Measurements from ENCODE around the gene KISS1.
"Not testable (repeated sequence)": the region's sequence is repeated elsewhere in the genome, so short reads cannot be mapped to it uniquely, and the experiment has no call there.

KISS1 gene, protein sequence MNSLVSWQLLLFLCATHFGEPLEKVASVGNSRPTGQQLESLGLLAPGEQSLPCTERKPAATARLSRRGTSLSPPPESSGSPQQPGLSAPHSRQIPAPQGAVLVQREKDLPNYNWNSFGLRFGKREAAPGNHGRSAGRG

DNA sequence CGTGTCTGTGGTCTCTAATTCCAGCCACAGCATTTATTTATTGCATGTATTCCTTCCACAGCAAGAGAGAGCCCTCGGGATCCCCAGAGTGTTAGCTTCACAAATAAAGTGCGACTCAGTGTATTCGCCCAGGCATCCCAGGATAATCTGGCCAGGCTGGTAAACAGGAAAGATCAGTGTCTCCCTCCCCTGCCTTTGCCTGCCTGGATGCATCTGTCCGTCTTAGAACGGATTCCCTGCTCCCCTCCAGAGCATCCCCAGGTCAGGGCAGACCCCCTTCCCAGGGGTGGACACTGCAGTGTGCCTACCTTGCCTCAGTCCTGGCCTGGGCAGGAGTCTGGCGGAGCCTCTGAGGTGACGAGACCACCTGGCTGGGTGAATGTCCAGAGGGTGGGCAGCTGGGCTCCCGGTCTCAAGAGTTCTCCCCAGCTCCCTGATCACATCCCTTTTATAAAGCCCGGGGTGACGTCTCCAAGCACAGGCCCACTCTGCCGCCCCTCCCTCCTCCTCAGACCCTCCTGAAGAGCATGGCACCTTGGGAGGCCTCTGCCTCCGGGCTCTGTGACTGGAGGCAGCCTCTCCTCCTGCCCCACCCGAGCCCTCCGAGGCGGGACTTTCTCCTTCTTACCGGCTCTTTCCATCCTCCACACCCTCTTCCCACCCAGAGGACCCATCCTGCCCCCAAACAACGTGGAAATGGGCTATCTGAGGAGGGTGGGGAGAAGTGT, at the start of gene KISS1:
KISS1 (minus strand) TSS at position 424 of the 728 bp plus-strand sequence. CDS start 3,615 bp downstream, outside the sequence.
- no peak for DNase-seq (ENCODE audit: low spot score)

GRCh38 chr1:204242920-204243319, 46.6 kb upstream of the KISS1 start:
- no peak for DNase-seq (ENCODE audit: low spot score)

- no peak for DNase-seq (ENCODE audit: low spot score)
Observed at GRCh38 chr1:204241914-204242313, 45.6 kb upstream of the KISS1 start.

- no peak for DNase-seq (ENCODE audit: low spot score)
Observed at GRCh38 chr1:204241050-204241449, 44.8 kb upstream of the KISS1 start.

DNA sequence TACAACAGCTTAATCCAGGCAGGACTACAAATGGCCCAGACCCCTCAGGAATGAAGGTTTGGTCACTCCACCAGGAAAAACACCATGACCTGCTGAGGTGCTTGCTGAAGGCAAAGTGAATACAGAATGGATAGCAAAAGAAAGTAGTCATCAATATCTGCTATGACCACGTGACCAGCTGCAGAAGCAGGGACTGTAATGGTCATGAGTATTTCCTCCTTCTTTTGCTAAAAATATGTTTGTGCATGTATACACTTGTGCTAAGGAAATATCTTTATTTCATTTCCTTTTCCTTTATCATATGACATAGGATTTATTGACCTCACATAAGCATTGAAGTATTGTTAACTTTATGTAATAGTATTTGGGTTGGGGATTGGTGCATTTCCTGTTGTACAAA, 43.9 kb upstream of the KISS1 start:
- DNase-seq (ENCODE audit: low spot score), result no peak

GRCh38 chr1:204239401-204239800, 43.1 kb upstream of the KISS1 start:
- not testable (repeated sequence) for DNase-seq (ENCODE audit: low spot score)

- DNase-seq (ENCODE audit: low spot score), result not testable (repeated sequence)
Observed at GRCh38 chr1:204238520-204238919, 42.2 kb upstream of the KISS1 start.

DNA sequence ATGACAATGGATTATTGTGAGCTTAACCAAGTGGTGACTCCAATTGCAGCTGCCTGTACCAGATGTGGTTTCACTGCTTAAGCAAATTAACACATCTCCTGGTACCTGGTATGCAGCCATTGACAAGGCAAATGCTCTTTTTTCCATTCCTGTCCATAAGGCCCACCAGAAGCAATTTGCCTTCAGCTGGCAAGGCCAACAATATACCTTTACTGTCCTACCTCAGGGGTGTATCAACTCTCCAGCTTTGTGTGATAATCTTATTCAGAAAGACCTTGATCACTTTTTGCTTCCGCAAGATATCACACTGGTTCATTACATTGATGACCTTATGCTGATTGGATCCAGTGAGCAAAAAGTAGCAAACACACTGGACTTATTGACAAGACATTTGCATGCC, 41.2 kb upstream of the KISS1 start:
- DNase-seq (ENCODE audit: low spot score), result not testable (repeated sequence)

- DNase-seq (ENCODE audit: low spot score), result no peak
Observed at GRCh38 chr1:204232526-204232925, 36.2 kb upstream of the KISS1 start.

GRCh38 chr1:204230211-204230610, 33.9 kb upstream of the KISS1 start:
- no peak for DNase-seq (ENCODE audit: low spot score)

- DNase-seq (ENCODE audit: low spot score), result no peak
Observed at GRCh38 chr1:204228896-204229295, 32.6 kb upstream of the KISS1 start.

GRCh38 chr1:204227996-204228785, 31.9 kb upstream of the KISS1 start:
- DNase-seq (ENCODE audit: low spot score), result no peak

GRCh38 chr1:204227351-204227750, 31.1 kb upstream of the KISS1 start:
- DNase-seq (ENCODE audit: low spot score), result no peak

GRCh38 chr1:204225841-204226735, 29.8 kb upstream of the KISS1 start:
- DNase-seq (ENCODE audit: low spot score), result no peak

DNA sequence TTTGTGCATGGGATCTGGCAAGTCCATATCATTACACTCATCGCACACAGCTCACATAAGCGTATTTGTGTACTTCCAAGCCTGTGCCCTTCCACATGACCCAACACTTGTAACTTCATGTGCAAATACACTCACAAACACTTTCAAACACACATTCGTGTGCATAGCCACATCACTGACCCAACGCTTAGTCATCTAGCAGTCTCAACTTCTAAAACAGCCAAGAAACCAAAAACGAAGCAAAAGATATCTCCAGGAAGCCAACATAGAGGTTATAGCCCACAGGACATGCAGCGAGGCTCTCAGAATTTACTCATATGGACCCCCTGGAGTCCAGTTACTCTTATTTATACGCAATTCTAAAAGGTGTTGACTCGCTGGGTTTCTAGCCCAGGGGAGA, 28.4 kb upstream of the KISS1 start:
- no peak for DNase-seq (ENCODE audit: low spot score)

GRCh38 chr1:204223129-204223860, 27.0 kb upstream of the KISS1 start:
- DNase-seq (ENCODE audit: low spot score), result no peak

- no peak for DNase-seq (ENCODE audit: low spot score)
Observed at GRCh38 chr1:204222764-204223055, 26.4 kb upstream of the KISS1 start.

DNA sequence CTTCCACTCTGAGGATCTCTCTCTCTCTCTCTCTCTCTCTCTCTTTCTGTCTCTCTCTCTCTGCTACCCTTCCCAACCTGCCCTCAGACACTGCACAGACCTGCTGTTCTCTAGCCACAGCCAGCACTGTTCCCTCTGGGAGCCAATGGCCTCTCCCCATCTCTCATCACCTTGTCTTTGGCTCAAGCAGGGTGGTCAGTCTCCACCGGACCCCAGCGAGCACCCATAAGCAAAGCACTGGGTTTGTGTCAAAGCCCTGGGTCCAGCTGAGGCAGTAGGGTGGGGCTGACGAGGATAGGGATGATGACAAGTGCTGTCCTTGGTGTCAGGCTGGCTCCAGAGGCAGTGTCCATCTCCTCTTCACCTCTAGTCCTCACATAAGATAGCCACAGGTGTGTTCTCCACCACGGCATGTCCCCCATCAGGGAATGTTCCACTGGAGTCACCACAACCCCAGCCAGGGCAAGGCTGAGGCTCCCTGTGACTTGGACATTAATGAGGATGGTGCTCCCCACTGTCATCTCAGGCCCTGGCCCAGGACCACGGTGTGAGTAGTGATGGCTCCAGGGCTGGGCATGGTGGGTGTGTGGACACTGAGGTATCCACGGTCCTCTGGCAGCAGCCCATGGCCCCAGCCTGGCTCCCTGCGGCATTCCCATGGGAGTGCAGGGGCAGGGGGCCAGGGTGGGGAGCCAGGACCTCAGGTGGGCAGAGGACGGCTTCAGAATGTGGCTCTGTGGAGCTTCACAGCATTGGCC, 25.9 kb upstream of the KISS1 start:
- no peak for DNase-seq (ENCODE audit: low spot score)

DNA sequence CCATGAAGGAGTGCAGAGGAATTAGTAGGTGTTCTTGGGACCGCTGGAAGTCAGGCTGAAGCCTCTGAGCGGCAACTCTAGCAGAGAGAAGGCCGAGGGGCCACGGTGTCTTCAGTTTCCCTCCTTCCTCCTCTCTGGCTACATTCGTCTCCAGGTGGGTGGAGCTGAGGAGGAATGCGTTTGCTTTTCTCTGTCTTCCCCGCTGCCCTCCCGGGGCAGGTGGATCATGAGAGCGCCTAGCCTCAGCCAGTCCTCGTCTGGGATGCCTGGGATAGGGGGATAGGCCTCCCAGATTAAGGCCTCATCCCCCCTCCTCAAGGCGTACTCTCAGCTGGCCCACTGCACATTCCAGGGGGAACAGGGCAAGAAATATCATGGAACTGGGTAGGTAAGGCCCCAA, 25.0 kb upstream of the KISS1 start:
- no peak for DNase-seq (ENCODE audit: low spot score)

- DNase-seq (ENCODE audit: low spot score), result no peak
Observed at GRCh38 chr1:204219971-204220616, 23.8 kb upstream of the KISS1 start.

All from putamen (tissue), 1 donor.